ENCODE data around the gene SLC38A8.

Gene SLC38A8

DNA sequence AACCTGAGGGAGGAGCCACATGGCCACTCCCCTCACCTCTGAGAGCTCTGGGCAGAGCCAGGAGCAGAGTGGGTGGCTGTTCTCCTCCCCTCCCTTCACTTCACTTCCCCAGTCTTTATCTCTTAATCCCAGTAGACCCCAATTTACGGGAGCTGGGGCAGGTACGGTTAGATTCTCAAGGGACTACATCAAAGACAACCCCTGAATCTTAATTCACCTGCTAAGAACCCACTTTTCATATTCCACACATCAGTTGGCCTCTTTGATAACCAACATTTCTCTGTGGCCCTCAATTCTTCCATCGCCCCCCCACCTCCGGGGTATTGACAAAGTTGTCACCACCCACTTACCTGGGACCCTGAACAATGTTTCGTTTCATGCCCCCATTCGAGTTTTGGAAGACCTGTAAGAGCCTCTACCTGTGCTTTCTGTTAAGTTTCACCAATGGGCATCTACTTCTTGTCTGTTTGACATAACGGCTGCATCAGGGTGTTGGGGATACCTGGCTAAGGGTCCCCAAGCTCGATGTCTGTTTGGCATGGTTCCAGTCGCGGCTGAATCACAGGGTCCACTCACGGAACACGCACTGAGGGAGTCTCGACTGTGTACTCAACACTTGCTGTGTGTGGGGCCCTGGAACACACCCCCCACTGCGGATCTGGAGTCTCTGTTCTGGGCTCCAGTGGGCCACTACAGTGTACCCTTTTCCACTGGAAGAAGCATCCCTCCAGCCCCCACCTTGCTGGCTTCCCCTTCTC is 27.8 kb downstream of the SLC38A8 start:
- TF ChIP-seq, protein P1, sequence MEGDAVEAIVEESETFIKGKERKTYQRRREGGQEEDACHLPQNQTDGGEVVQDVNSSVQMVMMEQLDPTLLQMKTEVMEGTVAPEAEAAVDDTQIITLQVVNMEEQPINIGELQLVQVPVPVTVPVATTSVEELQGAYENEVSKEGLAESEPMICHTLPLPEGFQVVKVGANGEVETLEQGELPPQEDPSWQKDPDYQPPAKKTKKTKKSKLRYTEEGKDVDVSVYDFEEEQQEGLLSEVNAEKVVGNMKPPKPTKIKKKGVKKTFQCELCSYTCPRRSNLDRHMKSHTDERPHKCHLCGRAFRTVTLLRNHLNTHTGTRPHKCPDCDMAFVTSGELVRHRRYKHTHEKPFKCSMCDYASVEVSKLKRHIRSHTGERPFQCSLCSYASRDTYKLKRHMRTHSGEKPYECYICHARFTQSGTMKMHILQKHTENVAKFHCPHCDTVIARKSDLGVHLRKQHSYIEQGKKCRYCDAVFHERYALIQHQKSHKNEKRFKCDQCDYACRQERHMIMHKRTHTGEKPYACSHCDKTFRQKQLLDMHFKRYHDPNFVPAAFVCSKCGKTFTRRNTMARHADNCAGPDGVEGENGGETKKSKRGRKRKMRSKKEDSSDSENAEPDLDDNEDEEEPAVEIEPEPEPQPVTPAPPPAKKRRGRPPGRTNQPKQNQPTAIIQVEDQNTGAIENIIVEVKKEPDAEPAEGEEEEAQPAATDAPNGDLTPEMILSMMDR (conservative IDR thresholded peaks at IDR 0.05) = no peak
- H3K27ac ChIP-seq = no peak overlapping the region

DNA sequence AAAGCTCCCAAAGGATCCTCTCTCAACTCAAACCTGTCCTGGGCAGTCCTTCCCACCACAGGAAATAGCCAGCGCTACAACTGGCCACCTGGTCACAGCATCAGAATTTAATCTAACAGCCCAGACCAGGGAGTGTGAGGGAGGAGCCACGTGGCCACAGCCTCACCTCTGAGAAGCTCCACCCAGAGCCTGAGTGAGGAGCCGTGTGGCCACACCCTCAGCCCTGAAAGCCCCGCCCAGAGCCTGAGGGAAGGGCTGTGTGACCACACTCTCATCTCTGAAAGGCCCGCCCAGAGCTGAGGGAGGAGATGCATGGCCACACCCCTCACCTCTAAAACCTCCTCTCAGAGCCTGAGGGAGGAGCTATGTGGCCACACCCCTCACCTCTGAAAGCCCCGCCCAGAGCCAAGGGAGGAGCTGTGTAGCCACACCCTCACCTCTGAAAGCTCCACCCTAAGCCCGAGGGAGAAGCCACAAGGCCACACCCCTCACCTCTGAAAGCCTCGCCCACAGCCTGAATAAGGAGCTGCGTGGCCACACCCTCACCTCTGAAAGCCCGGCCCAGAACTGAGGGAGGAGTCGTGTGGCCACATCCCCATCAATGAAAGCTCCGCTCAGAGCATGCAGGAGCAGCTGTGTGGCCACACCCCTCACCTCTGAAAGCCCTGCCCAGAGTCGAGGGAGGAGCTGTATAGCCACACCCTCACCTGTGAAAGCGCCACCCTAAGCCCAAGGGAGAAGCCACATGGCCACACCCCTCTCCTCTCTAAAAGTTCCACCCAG is 28.6 kb downstream of the SLC38A8 start:
- H3K27ac ChIP-seq = no peak overlapping the region
- TF ChIP-seq, protein P1 (conservative IDR thresholded peaks at IDR 0.05) = no peak

DNA sequence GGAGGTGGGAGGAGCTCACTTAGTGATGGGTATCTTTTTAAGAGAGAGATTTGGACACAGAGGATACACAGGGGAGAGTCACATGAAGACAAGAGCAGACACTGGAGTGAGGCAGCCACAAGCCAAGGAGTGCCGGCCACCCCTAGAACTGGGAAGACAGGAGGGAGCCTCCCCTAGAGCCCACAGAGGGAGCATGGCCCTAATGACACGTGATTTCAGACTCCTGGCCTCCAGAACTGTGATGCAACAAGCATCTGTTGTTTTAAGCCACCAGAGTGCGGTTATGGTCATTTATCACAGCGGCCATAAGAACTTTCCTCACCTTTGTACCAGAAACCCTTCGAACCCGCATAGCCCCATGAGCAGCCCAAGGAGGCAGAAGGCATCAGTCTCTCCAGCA is 33.3 kb downstream of the SLC38A8 start:
- H3K27ac ChIP-seq = no peak overlapping the region
- TF ChIP-seq, protein P1 (conservative IDR thresholded peaks at IDR 0.05) = no peak

DNA sequence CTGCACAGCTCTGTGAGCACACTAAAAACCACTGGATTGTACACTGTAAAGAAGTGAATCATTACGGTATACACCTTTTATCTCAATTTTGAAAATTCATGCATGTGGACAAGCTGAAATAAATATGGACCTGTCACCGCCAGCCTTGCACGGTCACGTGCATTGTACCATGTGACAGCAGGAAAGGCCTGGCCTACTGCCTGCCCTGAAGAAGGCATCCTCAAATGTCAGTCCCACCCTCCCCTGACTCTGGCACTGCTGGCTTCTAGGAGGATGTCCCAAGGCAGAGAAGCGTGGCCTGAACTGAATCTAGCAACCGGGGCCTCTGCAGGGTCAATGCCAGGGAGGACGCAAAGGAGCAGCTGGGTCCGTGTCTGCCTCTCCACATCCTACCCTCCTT is 34.6 kb downstream of the SLC38A8 start:
- H3K27ac ChIP-seq = no peak overlapping the region

DNA sequence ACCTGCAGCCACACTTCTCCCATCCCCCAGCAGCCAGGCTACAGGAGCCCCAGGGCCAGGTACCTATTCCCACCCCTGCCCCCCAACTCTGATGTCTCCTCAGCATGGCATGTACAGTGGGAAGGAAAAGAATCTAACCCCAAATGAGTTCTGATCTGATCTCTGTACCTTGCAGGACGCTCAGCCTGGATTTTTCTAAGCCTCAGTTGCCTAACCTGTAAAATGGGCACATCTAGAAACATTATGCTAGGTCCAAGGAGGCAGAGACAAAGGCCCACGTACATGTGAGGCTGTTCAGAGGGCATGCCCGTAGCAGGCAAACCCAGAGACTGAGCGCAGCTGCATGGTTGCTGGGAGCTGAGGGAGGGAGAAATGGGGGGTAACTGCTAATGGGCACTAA is 35.1 kb downstream of the SLC38A8 start:
- TF ChIP-seq, protein P1 (conservative IDR thresholded peaks at IDR 0.05) = no peak
- no peak overlapping the region for H3K27ac ChIP-seq

More for the DNA sequence above, 34.6 kb downstream of the SLC38A8 start:
- TF ChIP-seq, protein P1 (conservative IDR thresholded peaks at IDR 0.05) = no peak

DNA sequence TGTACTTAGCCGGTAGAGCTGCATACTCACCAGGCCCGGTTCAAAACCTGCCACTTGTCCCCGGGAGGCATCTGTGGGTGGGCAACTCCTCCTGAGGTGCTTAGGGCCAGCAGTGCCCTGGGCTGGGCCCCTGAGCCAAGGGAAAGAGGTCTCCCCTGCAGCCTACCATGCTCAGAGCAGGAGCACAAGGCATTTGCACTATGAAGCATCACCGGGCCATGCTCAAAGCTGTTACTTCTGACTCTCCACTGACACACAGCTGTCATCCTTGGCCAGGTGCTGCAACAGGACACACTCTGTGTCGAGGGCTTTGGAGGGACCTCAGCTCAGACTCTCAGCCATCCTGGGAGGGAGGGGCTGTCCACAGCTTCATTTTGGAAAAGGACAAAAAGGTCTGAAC is 37.2 kb downstream of the SLC38A8 start:
- TF ChIP-seq, protein P1 (conservative IDR thresholded peaks at IDR 0.05) = no peak
- H3K27ac ChIP-seq = no peak overlapping the region

DNA sequence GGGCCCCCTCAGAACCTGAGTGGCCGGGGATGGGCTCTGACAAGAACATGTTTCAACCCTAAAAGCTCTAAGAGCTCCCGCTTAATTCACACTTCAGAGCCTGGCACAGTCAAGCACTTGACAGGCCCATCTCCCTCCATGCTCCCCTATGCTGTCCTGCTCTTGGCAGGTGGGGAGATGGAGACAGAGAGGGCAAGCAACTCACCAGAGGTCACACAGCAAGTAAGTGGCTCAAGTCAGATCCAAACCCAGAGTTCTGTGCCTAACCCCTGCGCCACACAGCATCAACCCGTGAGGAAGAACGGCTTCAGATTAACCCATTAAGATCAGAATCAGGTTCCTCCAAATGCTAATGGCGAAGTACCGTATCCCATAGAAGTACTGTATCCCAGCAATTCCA is 38.2 kb downstream of the SLC38A8 start:
- TF ChIP-seq, protein P1 (conservative IDR thresholded peaks at IDR 0.05) = no peak
- no peak overlapping the region for H3K27ac ChIP-seq
